ENCODE results near the gene ADA. TPM values are rescaled to one million over a fixed set of nuclear protein-coding genes. Genes with fewer than 3 reads are reported as not detected.
"Not testable (repeated sequence)": the region's sequence is repeated elsewhere in the genome, so short reads cannot be mapped to it uniquely, and the experiment has no call there.

ADA gene
- total RNA-seq, 4 donors from 2014 or later, result 1.6 to 25.6 (median 5.0) TPM

DNA sequence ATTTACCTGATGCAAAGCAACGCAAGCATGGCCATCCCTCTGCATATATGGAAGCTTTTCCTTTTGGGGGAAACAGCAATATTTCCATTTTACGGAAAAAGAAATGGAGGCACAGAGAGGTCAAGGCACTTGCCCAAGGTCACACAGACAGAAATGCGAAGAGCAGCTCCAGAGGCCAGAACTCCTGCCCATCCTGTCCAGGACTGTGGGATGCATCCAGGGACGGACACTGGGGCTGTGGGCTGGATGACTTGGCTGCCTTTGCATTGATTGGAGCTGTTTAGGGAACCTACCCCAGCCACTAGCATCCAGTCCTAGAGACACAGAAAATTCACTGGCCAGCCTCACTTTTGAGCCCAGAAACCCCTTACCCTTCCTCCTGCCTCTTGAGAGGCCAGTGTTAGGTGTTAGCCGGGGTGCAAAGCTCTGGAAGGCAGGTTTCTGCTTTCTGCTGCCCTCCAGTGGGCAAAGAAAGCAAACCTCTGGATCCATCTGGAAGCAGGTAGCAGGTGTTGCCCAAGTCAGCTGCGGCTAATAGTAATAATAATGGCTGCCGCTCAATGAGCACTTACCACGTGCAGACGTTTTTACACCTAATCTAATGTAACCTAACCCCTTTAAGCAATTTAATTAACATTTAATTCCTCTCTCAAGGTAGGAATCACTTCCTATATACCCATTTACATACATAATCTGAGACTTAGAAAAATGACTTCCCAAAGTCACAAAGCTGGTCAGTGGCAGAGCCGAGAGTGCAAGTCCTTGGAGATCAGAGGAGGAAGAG is 32.0 kb upstream of the ADA start:
- Histone ChIP-seq H3K27me3 (no peaks in the 10 kb centered on the region), H3K27ac (no peak overlapping the region), H3K9me3 (no peaks in the 10 kb centered on the region), H3K4me1 (peaks cover 0 to 10% (median 0%) of the 10 kb centered on the region in 4 donors), H3K36me3 (no peaks in the 10 kb centered on the region), H3K4me3 (no peak overlapping the region)
- DNase-seq, result peak in 2 of 3 donors; percentile 74 to 79
- no peak for TF ChIP-seq POLR2A (IDR thresholded peaks at IDR 0.05)
- TF ChIP-seq, protein P1, sequence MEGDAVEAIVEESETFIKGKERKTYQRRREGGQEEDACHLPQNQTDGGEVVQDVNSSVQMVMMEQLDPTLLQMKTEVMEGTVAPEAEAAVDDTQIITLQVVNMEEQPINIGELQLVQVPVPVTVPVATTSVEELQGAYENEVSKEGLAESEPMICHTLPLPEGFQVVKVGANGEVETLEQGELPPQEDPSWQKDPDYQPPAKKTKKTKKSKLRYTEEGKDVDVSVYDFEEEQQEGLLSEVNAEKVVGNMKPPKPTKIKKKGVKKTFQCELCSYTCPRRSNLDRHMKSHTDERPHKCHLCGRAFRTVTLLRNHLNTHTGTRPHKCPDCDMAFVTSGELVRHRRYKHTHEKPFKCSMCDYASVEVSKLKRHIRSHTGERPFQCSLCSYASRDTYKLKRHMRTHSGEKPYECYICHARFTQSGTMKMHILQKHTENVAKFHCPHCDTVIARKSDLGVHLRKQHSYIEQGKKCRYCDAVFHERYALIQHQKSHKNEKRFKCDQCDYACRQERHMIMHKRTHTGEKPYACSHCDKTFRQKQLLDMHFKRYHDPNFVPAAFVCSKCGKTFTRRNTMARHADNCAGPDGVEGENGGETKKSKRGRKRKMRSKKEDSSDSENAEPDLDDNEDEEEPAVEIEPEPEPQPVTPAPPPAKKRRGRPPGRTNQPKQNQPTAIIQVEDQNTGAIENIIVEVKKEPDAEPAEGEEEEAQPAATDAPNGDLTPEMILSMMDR (IDR thresholded peaks at IDR 0.05), result peak in 4 of 6 experiments; percentile 42 to 71 (median 55)

DNA sequence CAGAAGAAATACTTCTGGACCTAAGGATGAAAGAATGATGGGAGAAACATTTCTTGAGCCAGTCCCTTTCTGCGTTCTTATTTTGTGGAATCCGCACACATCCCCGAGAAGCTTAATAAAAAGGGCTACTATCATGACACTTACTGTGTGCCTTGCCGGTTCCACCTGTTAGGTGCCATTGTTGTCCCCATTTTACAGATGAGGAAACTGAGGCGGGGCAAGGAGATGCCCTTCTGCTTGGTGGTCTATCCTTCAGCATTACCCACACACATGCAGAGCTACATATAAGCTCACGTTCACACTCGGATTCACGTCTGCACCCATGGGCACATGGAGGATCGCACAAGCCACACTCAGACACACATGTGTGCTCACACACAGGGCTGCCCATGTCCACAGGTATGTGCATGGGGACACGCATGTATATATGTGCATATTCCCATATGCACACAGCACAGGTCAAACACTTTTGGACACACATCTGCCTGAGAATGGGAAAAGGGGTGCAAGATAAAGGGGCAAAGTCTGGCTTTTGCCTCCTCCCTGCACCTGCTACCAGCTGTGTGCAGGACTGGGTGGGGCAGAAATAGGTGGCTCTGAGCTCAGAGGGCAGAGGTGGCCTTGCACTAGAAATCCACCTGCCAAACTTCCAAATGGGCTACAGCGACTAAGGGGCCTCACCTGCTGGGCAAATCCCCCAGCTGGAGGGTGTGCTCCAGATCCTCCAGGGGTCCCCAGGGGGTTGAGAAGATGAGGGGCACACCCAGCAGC is 30.5 kb upstream of the ADA start:
- H3K27me3 ChIP-seq, result no peaks in the 10 kb centered on the region
- no peaks in the 10 kb centered on the region for H3K36me3 ChIP-seq
- H3K9me3 ChIP-seq, result no peaks in the 10 kb centered on the region
- no peak overlapping the region for H3K4me3 ChIP-seq
- TF ChIP-seq, protein P1 (IDR thresholded peaks at IDR 0.05), result no peak
- no peak for TF ChIP-seq POLR2A (IDR thresholded peaks at IDR 0.05)
- peaks cover 0 to 10% (median 0%) of the 10 kb centered on the region in 4 donors for H3K4me1 ChIP-seq
- no peak overlapping the region for H3K27ac ChIP-seq
- no peak for DNase-seq

DNA sequence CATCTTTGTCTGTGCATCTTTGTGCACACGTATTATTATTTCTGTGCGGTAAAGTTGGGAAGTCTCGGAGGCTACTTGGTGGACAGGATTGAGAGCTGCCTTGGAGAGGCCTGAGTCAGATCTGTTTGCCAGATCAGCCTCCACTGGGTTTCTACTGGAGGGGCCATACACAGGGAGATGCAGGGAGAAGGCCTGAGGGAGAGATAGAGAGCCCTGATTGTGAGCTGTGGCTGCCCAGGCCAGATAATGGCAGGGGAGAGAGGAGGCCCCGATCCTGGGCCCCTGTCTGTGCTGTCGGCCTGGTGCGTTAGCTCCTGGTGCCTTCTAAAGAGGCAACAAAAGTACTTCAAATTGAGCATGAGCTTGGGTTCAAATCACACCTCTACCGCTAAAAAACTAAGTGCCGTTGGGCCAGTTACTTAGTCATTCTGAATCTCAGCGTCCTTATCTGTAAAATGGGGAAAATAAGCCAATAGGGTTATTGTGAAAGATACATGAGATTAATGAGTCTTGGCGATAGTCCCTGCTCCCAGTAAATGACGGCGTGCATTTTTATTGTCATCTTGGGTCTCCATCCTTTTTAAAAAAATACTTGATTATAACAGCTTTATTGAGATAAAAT is 27.6 kb upstream of the ADA start:
- H3K27ac ChIP-seq, result no peak overlapping the region
- no peaks in the 10 kb centered on the region for H3K27me3 ChIP-seq
- no peak overlapping the region for H3K4me3 ChIP-seq
- no peaks in the 10 kb centered on the region for H3K36me3 ChIP-seq
- no peak for DNase-seq
- no peak for TF ChIP-seq POLR2A (IDR thresholded peaks at IDR 0.05)
- TF ChIP-seq, protein P1 (IDR thresholded peaks at IDR 0.05), result no peak
- no peaks in the 10 kb centered on the region for H3K4me1 ChIP-seq
- no peaks in the 10 kb centered on the region for H3K9me3 ChIP-seq

DNA sequence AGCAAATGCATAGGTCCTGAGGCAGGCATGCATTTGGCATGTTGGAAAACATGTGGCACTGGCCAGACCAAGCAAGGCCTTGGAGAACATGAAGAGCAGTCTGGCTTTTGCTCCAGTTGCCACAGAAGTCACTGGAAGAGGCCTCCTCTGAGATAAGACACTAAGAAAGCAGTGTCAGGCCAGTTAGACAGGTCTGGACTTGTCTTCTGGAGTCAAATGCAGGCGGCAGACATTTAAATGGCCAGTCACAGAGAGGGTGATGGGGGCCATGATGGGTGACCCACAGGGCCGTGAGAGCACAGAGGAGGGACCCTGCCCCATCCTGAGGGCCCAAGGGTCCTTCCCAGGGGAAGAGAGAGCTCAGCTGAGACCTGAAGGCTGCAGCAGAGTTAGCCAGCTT is 26.7 kb upstream of the ADA start:
- no peak overlapping the region for H3K27ac ChIP-seq
- TF ChIP-seq, protein P1 (IDR thresholded peaks at IDR 0.05), result no peak
- TF ChIP-seq POLR2A (IDR thresholded peaks at IDR 0.05), result no peak
- H3K4me1 ChIP-seq, result no peaks in the 10 kb centered on the region
- no peaks in the 10 kb centered on the region for H3K36me3 ChIP-seq
- H3K9me3 ChIP-seq, result no peaks in the 10 kb centered on the region
- no peak for DNase-seq
- no peak overlapping the region for H3K4me3 ChIP-seq
- no peaks in the 10 kb centered on the region for H3K27me3 ChIP-seq

DNA sequence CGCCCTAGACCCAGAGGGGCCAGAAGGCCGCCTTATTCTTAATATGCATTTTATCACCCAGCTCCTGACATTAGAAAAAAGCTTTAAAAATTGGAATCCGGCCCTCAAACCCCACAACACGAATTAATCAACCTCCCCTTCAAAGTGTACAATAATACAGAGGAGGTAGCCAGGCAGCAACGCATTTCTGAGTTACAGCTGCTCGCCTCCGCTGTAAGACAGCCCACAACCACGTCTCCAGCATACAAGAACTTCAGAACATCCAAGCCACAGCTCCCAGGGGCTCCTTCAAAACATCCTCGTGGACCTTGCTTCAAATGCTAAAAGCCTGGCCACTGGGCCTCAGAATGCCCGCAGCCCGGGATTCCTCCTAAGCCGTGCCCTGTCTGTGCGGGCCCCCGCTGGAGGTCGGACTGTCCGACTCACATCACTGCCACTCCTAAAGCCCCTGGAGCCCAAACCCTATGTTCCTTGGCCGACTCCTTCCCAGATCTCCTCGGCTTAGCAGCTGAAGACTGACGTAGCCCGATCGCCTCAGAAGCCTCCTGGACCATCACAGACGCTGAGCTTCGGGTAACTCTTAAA is 20.9 kb upstream of the ADA start:
- not testable (repeated sequence) for H3K4me1 ChIP-seq, H3K27ac ChIP-seq, H3K9me3 ChIP-seq, DNase-seq, H3K27me3 ChIP-seq, H3K36me3 ChIP-seq, H3K4me3 ChIP-seq

DNA sequence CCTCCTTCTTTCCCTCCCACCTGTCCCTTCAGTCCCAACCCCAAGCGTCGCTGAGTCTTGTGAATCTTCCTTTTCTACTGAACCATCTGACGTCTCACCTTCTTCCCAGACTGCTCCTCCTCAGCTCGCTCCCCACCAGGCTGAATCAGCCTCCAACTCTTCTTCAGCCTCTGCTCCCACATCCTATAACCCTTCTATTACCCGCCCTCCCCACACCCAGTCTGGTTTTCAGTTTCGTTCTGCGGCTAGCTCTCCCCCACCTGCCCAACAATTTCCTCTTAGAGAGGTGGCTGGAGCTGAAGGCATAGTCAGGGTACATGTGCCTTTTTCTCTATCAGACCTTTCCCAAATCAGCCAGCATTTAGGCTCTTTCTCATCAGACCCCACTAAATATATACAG is 20.0 kb upstream of the ADA start:
- H3K4me1 ChIP-seq, result not testable (repeated sequence)
- H3K27ac ChIP-seq, result peak overlapping the region in 1 of 4 donors; percentile 43

DNA sequence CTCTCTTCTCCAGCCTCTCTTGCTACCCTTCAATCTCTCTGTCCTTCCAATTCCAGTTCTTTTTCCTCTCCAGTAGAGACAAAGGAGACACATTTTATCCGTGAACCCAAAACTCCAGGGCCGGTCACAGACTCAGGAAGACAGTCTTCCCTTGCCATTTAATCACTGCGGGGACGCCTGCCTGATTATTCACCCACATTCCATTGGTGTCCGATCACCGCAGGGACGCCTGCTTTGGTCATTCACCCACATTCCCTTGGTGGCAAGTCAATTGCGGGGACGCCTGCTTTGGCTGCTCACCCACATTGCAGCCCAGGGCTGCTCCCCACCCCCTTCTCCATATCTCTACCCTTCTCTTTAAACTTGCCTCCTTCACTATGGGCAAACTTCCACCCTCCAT is 19.4 kb upstream of the ADA start:
- not testable (repeated sequence) for H3K27me3 ChIP-seq, H3K36me3 ChIP-seq, H3K9me3 ChIP-seq, H3K27ac ChIP-seq, DNase-seq, H3K4me3 ChIP-seq, H3K4me1 ChIP-seq

More for the DNA sequence above, 20.0 kb upstream of the ADA start:
- H3K36me3 ChIP-seq, H3K9me3 ChIP-seq, H3K27me3 ChIP-seq: not testable (repeated sequence)
- peak in 2 of 3 donors; percentile 73 to 86 for DNase-seq
- H3K4me3 ChIP-seq, result peak overlapping the region in 2 of 4 donors; percentile 2 to 12

All from Peyer's patch (tissue), 4 donors.